NOMO-1 (cell line): ENCODE data around the gene KLK11.

ENCODE experiments used
- DNase-seq, 2 experiments: peaks; one replicate each; lab custom pipeline; 2025; ENCODE audit not compliant: unreplicated experiment in 2 of 2; lab: John Stamatoyannopoulos, UW

KLK11 gene, protein sequence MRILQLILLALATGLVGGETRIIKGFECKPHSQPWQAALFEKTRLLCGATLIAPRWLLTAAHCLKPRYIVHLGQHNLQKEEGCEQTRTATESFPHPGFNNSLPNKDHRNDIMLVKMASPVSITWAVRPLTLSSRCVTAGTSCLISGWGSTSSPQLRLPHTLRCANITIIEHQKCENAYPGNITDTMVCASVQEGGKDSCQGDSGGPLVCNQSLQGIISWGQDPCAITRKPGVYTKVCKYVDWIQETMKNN

DNA sequence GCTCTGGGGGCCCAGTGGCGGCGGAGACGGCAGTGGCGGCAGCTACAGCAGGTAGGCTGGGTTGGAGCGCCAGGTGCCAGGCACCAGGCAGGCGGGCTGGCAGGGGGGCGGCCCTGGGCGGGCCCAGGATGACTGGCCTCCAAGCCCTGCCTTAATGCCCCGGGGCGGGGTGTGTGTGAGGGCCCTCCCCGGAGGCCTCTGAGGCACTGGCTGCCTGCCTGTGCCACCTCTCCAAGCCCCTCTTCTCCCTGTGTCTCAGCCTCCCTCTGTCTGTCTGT is at the start of gene KLK11:
KLK11 (minus strand) TSS at position 63 of the 278 bp plus-strand sequence. CDS start 985 bp downstream, outside the sequence.
- DNase-seq, result no peak

DNA sequence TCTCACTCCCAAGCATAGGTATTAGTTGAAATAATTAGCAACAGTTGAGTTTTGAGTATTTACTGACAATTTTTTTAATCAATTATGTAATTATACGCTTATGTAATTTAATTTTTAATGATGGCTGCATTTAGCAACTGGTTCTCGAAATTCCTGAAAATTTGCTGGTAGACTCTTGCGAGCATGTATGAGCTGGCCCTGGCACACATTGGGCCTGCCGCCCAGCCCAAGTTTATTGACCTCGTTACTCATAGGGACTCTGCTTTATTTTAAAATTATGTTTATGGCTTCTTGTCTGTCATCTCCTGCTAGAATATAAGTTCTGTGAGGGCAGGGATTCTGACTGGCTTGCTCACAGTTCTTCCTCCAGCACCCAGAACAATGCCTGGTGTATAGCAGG is 49.6 kb upstream of the KLK11 start:
- no peak for DNase-seq

DNA sequence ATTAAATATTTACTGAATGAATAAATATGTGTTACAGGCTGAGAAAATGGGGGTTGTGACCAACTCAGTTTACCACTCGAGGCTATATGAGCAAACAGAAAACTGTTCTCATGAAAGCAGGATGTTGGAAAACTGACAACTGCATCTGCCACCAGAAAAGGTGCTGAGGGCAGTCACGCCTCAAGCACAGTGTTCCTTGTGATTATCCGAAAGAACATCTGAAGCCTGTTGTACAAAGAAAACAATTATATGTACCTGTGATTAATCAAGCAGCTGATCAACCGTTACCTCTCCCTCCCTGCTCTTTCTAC is 44.6 kb upstream of the KLK11 start:
- DNase-seq, result no peak

DNA sequence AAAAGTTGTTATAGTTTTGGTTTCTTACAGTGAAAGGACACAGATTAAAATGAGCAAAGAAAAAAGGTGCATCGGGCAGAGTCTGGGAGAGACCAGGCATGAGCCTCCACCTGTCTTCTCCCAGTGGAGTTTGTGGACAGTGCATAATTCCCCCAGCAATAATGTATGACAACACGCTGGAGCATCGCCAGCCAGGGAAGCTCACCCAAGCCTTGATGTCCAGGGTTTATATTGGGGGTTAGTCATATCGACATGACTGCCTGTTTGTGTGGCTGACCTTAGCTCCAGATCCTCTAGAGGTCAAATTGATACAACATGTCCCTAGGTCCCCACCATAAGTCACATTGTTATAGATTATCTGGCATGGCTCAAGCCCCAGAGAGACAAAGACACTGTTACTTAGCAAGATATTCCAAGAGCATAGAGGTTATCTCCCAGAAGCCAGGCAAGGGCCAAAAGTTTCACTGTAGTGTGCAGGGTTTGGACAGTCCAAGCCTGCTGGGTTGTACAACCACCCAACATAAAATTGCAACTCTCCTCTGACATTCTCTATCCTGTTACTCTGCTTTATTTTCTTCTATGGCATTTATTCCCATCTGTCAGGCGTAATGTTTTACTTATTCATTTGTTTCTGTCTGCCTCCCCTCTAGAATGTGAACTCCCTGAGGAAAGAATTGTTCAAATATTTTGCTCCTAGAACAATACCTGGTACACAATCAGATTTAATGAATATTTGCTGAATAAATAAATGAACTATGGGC is 44.1 kb upstream of the KLK11 start:
- no peak for DNase-seq

DNA sequence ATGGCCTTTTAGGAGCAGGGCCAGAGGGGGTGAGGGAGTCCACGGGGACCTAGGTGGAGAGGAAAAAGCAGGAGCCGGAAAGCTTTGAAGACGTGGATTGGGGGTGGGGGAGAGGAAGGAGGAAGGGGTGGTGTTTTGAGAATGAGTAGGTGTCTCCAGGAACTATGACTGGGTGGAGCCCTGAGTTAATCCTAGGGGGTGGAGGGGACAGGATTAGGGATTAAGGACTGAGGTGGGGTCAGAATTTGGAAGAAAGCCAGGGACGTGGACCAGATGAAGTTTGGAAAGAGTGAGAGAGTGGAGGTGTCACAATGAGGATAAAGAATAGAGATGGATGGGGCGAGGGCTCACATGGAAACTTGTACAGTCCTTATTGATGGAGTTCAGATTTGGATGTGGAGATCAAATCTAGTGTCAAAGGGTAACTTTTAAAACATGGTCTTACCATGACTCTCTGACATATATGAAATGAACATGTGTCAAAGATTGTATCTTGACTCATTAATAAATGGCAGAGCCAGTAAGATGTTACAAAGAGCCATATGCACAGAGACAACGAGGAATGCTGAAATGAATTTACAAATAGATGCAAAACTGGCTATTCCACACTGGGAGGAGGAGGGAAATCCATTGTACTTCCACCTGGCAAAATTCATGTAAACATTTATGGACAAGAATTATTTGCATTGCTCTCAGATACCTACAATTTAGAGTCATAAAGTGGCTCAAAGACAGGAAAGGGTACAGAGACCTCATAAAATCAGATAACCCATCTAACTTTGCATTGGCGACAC is 40.2 kb upstream of the KLK11 start:
- no peak for DNase-seq

DNA sequence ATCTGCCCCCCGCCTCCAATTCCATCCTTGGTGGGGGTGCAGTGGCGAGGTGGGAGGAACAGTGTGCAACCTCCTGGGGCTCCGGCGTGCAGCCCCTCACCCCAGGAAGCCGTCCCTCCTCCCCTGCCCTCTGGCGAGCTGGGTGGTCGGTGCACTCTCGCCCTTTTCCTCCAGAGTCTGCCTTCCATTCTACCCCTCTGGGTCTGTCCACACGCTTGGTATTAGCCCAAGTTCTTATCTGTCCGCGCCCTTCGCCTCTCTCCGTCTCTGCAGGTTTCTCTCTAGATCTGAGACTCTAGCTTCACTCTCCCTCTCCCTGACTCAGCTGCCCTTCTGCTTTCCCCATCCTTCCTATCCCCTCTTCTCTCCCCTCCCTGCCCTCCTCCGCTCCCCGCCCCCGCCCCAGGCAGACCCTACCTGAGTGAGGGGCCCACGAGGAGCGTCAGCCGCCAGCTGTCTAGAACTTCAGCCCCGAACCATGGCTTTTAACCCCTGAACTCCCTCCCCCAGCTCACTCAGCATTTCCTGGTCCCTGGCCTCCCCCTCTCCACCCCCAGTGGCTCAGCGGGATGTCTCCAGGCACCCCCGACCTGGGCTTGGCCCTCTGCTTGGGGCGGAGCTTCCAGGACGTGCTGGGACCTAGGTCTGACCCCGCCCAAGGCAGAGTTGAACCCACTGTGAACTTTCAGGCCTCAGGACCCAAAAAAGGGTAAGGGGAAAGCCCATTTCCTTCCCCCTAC is 39.0 kb upstream of the KLK11 start:
- DNase-seq, result no peak

DNA sequence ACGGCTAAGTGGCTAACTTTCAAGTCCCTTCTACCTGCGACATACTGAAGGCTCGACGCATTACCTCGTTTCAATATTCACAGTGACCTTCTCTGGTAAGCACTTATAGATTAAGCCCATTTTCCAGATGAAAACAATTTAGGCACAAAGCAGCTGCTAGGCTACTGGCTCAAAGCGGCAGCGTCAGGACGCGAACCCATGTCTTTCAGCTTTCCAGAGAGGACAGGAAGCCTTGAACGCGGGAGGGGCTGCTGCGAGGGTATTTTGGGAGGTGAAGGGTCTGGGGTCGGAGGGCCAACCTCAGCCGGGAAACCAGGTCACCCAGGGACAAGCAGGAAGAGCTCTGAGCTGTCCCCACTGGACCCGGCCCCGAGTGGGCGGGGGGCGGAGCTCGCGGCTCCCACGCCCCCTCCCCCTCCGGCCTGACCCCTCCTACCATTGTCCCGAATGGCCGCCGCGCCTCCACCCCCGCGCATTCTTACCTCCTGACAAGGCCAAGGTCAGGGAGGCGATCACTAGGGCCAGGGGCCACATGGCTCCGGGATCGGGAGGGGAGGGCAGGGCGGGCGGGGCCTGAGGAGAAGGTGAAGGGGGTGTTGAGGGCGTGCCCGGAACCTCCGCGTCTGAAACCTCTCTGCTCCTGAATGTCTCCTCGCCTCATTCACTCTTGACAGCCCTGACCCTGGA is 38.3 kb upstream of the KLK11 start, which contains the start of gene KLK13:
KLK13 (minus strand) TSS at position 559 of the 687 bp plus-strand sequence; CDS start at position 534, 25 bp downstream.
- DNase-seq, result peak in 1 of 2 experiments; percentile 19

DNA sequence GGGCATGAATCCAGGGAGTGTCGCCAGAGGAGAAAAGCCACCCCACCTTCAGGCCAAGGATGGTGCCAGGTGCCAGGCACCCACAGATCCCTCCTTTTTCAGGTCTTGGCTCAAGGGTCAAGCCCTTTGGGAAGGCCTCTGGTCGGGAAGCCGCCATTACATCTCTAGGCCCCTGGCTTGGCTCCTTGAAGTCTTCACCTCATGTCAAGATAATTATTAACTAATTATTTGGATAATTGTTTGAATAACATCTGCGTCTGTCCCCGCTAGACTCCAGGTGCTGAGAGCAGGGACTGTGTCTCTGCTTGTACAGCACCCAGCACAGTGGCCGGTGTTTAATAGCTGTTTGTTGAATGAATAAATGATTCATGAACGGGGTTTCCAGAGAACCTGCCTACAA is 37.2 kb upstream of the KLK11 start:
- DNase-seq, result no peak

DNA sequence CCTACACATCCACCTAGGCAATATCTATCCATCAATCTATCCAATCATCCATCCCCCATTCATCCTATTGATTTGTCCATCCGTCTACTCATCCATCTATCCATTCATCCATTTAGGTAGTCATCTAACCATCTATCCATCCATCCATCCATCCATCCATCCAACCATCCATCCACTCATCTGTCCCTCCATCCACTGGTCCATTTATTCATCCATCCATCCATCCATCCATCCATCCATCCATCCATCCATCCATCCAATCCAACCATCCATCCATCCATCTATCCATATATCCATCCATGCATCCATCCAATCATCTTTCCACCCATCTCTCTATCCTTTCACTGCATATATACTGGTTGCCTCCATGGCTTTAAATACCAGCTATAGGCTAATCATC is 34.6 kb upstream of the KLK11 start:
- DNase-seq, result no peak

DNA sequence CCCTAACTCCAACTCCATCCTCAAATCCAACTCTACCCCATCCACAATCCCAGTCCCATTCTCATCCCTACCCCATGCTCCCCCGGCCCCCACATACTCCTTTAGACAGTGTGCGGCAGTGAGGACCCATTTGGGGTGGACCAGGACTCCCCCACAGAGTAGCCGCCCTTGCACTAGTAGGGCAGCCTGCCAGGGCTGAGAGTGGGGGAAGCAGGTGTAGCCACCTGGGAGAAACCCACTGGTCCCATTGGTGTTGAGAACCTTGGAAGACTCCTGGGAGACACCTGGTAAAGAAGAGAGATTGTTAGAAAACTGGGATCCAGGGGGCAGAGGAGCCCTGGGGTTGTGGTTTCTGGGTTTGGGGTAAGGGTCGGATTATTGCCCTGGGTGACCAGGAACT is 33.9 kb upstream of the KLK11 start:
- DNase-seq, result no peak

DNA sequence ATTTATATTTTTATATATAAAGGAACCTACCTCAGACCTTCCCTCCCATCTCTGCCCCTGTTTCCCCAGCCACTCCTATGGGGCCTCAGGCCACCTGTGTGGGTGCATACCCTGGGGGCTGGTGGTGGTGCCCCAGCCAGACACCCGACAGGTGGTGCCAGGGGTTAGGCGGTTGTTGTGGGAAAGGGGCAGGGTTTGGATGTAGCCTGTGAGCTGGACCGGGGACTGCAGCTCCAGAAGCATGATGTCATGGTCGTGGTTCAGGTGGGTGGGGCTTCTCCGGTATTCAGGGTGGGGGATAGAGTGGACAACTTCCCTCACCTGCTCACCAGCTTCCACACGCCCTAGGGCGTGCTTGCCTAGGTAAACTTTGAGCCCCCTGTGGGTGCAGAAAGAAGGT is 33.3 kb upstream of the KLK11 start:
- no peak for DNase-seq

DNA sequence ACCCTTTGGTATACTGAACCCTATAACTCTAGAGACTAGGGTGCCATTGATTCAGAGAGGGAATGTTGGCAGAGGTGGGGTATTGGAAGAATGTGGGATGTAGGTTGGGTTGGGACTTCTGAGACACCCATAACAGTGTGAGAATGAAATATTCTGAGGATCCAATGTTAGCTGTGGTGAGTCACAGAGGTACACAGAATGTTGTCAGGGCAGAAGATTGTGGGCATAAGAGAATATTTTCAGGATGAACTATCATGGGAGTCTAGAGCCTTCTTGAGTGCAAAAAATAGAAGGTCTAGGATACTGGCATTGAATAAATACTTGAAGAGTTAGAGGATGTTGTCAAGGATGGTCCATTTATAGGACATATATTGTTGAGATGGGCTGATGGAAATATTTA is 29.4 kb upstream of the KLK11 start:
- DNase-seq, result no peak

DNA sequence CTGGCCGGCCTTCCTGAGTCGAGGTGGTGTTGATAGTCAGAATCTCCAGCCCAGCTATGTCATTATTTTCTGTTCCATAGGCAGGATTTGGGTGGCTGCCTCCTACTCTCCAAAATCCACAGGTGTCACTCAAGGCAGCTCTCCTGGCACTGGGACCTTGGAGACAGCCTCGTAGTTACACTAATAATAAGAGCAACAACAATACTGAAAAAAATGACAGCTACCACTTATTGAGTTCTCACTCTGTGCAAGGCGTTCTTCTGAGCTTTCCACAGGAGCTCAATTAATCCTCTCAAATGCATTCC is 20.6 kb upstream of the KLK11 start:
- DNase-seq, result no peak

DNA sequence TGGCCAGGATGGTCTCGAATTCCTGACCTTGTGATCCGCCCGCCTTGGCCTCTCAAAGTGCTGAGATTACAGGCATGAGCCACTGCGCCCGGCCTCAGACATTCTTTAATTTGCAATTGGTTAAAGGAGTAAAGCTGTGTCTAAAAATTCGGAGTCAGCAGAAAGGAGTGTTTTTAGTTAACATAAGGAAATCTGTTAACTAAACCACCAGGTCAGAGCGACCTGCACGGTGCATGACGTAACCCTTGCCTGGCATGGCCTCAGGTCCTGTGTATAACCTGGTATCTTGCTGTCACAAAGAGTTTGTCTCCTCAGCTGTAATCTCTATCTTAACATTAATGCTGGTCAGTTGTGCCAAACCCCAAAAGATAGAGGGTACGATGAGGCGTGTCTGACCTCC is 17.9 kb upstream of the KLK11 start:
- DNase-seq, result no peak

DNA sequence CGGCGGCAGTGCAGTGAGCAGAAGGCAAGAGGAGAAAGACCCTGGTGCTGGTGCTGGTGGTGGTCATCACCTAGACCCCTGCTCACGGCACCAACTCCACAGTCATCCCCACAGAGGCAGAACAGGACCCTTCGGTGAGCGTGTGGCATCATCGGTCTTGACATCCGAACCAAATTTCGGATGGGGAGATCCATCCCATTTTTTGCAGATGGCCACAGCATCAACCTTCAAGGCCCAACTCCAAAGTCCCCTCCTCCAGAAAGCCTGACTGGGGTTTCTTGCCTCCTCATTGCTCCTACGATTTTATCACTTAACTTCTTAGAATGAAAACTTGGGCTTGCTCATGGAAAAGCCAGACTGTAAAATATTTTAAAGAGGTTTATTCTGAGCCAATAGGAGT is 17.1 kb upstream of the KLK11 start:
- no peak for DNase-seq

DNA sequence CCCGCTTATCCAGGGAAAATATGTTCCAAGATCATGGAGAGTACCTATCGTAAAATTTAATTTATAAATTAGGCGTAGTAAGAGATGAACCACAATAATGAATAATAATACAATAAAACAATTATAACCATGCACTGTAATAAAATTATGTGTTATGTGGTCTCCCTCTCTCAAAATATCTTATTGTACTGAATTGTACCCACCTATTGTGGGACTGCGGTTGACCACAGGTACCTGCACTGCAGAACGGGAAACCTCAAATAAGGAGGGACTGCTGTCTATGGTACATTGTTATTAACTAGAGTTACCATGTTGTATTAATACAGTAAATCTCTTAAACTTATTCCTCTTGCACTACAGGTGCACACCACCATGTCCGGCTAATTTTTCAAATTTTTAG is 13.7 kb upstream of the KLK11 start:
- DNase-seq, result no peak

DNA sequence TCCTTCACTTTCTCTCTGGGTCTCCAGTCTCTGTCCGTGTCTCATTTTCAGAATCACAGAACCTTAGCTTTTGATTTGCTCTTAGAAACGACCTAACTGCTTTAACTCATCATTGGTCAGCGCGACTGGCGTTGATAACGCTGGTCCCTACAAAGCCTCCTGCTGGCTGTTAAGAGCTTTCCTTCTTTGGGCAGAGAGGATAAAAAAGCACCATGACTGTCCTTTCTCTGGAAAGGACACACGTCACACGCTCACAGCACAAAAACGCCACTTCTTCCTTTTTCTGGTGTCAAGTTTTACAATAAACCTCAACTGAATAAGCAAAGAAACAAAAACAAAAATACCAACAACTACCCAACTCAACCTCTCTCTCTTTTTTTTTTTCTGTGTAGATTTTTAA is 10.1 kb upstream of the KLK11 start:
- DNase-seq, result no peak

DNA sequence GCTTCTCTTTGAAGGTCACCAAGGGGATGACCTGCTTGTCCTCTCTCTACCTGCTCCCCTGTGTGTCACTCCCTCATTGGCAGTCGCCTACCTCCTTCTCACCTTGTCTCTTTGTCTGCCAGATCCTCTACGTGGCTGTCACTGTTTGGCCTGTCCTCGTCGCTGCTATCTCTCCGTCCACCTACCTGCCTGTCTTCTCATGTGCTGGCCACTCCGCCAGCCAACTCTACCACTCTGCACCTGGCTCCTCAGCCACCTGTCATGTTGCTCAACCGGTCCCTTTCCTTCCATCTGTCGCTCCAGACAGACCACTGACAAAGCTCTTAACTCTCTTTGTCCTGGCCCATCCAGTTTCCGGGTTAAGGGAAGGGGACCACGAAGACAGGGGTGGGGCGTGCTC is 8.3 kb upstream of the KLK11 start, which contains the start of gene KLK12:
KLK12 (minus strand) TSS at position 299 of the 400 bp plus-strand sequence. CDS start 381 bp downstream, outside the sequence.
- DNase-seq, result no peak

DNA sequence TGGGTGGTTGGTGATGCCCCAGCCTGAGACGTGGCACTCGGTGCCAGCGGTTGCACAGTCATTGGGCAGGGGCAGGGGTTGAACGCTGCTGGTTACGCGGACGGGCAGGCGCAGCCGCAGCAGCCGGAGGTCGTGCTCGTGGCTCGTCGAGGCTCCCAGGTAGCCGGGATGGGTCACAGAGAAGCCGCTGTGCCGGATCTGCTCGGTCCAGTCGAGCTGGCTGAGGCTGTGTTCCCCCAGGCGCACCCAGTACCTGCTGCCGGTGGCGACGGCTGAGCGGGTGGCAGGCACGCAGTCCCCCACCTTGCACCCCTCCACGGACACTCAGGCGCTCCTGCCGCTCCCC is 5.4 kb upstream of the KLK11 start:
- no peak for DNase-seq

DNA sequence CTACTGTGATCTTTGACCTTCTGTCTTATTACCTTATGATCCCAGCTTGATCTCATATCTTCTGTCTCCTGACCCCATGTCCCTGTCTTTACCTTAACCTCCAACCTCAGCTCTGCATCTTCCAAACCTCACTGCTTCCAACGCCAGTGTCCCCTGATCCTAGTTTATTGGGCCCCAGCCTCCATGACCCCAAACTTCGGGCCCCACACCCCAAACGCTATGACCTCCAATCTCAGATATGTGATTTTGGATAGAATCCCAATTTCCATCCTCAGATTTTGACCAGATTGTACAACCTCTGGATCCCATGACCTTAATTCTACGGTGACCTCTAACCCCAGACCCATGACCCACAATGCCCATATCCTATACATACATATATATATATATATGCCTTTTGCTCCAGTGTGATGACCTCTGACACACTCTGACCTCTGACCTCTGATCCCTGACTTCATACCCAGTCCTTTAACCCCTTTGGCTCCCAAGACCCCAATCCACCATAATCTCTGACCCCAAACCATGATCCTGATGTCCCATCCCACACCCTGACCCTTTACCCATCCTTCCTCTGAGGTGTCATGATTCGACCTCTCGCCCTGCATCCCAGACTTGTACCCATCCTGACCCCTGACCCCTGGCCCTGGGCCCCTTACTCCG is 4.9 kb upstream of the KLK11 start:
- no peak for DNase-seq
